Endothelial cell of umbilical vein (primary cell): ENCODE results near the gene LYPD1. TPM values are rescaled to one million over a fixed set of nuclear protein-coding genes. Genes with fewer than 3 reads are reported as not detected.

Experiments
- BruUV-seq: library from RNA; stranded (reverse); fragments of 400-500 nt; replicated peaks from 2 replicates; lab custom pipeline; 2021; lab: Mats Ljungman, UMichigan
- CTCF ChIA-PET: fragments of 300-600, 350-600 bp; sonication (Branson Sonifier 250); formaldehyde crosslinking; loops from one replicate; lab custom pipeline; 2021; ENCODE audit warnings: antibody characterized with exemption, inconsistent platforms; lab: Charles Lee
- POLR2A ChIA-PET: fragments of 300-600, 350-600 bp; sonication (Branson Sonifier 250); formaldehyde crosslinking; loops from one replicate; lab custom pipeline; 2021; ENCODE audit warnings: antibody characterized with exemption, inconsistent platforms; lab: Charles Lee
- DNase-seq: peaks from one replicate; pipeline ENCODE4 v3.0.0-alpha.2; 2011; ENCODE audit warnings: low read depth, low spot score
- FAIRE-seq: peaks from 2 replicates; lab custom pipeline; 2011; peaks lifted over from hg19 to GRCh38; lab: Jason Lieb, UNC
- H2AFZ ChIP-seq: 2 replicates; pipeline ENCODE4 v1.6.0; 2012; ENCODE audit warnings: low read depth, low read length, control low read depth, inconsistent platforms
- H3K27ac ChIP-seq: 2 replicates; pipeline ENCODE4 v1.5.1; 2011; ENCODE audit warnings: low read depth, mild to moderate bottlenecking, control low read depth, low read length, moderate library complexity; ENCODE audit not compliant: insufficient read depth
- H3K27me3 ChIP-seq, 2 experiments: 2 replicates each; pipeline versions ENCODE4 v1.6.0 to v1.6.1; 2011; ENCODE audit warnings: low read length in 2 of 2, mixed read lengths in 1 of 2; ENCODE audit not compliant: control insufficient read depth in 2 of 2, insufficient read depth in 2 of 2
- H3K36me3 ChIP-seq, 2 experiments: 2 replicates in 1 of 2; 3 replicates in 1 of 2; pipeline ENCODE4 v1.5.1; 2011; ENCODE audit warnings: low read length in 2 of 2, mild to moderate bottlenecking in 1 of 2, moderate library complexity in 1 of 2; ENCODE audit not compliant: control insufficient read depth in 2 of 2, insufficient read depth in 2 of 2; ENCODE audit errors: extremely low read depth in 1 of 2
- H3K4me1 ChIP-seq: 3 replicates; pipeline ENCODE4 v1.5.1; 2011; ENCODE audit warnings: mild to moderate bottlenecking, low read length; ENCODE audit not compliant: control insufficient read depth, insufficient read depth; ENCODE audit errors: extremely low read depth
- H3K4me2 ChIP-seq: 2 replicates; pipeline ENCODE4 v1.6.1; 2011; ENCODE audit warnings: low read length, control low read depth, mixed read lengths; ENCODE audit not compliant: insufficient read depth
- H3K4me3 ChIP-seq, 3 experiments: fragments of 200-600 bp in 1 of 3; sonication (generic), shearing (Covaris generic) in 1 of 3; replicated peaks in 1 of 3; 2 replicates each; pipeline ENCODE4 v1.5.1; 2011 to 2016; ENCODE audit warnings: control low read depth in 3 of 3, low read length in 3 of 3, mild to moderate bottlenecking in 2 of 3, inconsistent platforms in 1 of 3, low read depth in 1 of 3, moderate library complexity in 1 of 3; ENCODE audit not compliant: insufficient read depth in 1 of 3
- H3K79me2 ChIP-seq: 2 replicates; pipeline ENCODE4 v1.6.0; 2012; ENCODE audit warnings: low read length, inconsistent platforms; ENCODE audit not compliant: control insufficient read depth, insufficient read depth
- H3K9ac ChIP-seq: replicated peaks from 2 replicates; pipeline ENCODE3; 2011; ENCODE audit warnings: low read length, control low read depth; ENCODE audit not compliant: insufficient read depth; ENCODE audit errors: extremely low read depth
- H3K9me1 ChIP-seq: replicated peaks from 3 replicates; pipeline ENCODE4 v1.6.0; 2011; ENCODE audit warnings: mild to moderate bottlenecking, low read length; ENCODE audit not compliant: control insufficient read depth, insufficient read depth; ENCODE audit errors: extremely low read depth
- H3K9me3 ChIP-seq: replicated peaks from 2 replicates; pipeline ENCODE4 v1.5.1; 2012; ENCODE audit warnings: low read length, inconsistent platforms; ENCODE audit not compliant: control insufficient read depth, insufficient read depth
- H4K20me1 ChIP-seq: replicated peaks from 2 replicates; pipeline ENCODE3; 2011; ENCODE audit warnings: mild to moderate bottlenecking, low read length; ENCODE audit not compliant: control insufficient read depth, insufficient read depth; ENCODE audit errors: extremely low read depth
- EZH2 ChIP-seq: IDR thresholded peaks from 2 replicates; pipeline ENCODE4 v1.6.1; 2012; ENCODE audit warnings: borderline replicate concordance, low read depth, mild to moderate bottlenecking, moderate library complexity, low read length, inconsistent platforms; ENCODE audit not compliant: severe bottlenecking
- FOS ChIP-seq: IDR thresholded peaks from 2 replicates; pipeline ENCODE4 v1.6.1; 2011; ENCODE audit warnings: mild to moderate bottlenecking, low read length, moderate library complexity, borderline replicate concordance; ENCODE audit not compliant: insufficient read depth
- GATA2 ChIP-seq: IDR thresholded peaks from 2 replicates; pipeline ENCODE4 v1.7.0; 2011; ENCODE audit warnings: low read depth, mild to moderate bottlenecking, moderate library complexity, mixed read lengths, low read length; ENCODE audit not compliant: insufficient read length, insufficient read depth
- JUN ChIP-seq: IDR thresholded peaks from 2 replicates; pipeline ENCODE4 v1.6.1; 2011; ENCODE audit warnings: borderline replicate concordance, low read depth; ENCODE audit not compliant: insufficient read length, insufficient read depth
- MAX ChIP-seq: IDR thresholded peaks from 2 replicates; pipeline ENCODE4 v1.6.1; 2011; ENCODE audit not compliant: insufficient read depth, insufficient read length
- MYC ChIP-seq: IDR thresholded peaks from one replicate; pipeline ENCODE4 v1.6.1; 2011; ENCODE audit warnings: mild to moderate bottlenecking, low read depth, low read length
- POLR2A ChIP-seq: IDR thresholded peaks from 2 replicates; pipeline ENCODE4 v1.6.1; 2012; ENCODE audit warnings: low read depth, mild to moderate bottlenecking, control low read depth, low read length
- POLR2AphosphoS5 ChIP-seq: IDR thresholded peaks from 2 replicates; pipeline ENCODE4 v1.6.1; 2012; ENCODE audit warnings: low read depth, mild to moderate bottlenecking, control low read depth, low read length, moderate library complexity; ENCODE audit not compliant: insufficient read depth
- dilution Hi-C: fragments of 300-500 bp; cut with MboI; formaldehyde crosslinking; loops from one replicate; pipeline ENCODE4 v1.15.0; 2019; ENCODE audit warnings: low sequenced_read_pairs; ENCODE audit not compliant: extremely low pct_ligation_motif_present
- intact Hi-C: fragments of 100-400 bp; cut with micrococcal nuclease; formaldehyde crosslinking; loops from one replicate; pipeline ENCODE4 v1.10.0; 2022
- polyA plus RNA-seq, 4 experiments: library from polyadenylated mRNA; depleted of rRNA in 3 of 4; stranded (reverse) in 3 of 4; unstranded in 1 of 4; fragments of >200 nt; gene quantifications; 2 replicates each; pipeline versions ENCODE4 v1.2.1 to v1.2.3, GENCODE V29; 2011 to 2012; ENCODE audit warnings: missing spikeins in 1 of 4
- total RNA-seq: library from RNA; stranded (reverse); gene quantifications from 2 replicates; pipeline ENCODE4 v1.2.3, GENCODE V29; 2021
- TF ChIP-seq, protein P1 (sequence below), 2 donors: IDR thresholded peaks; 1 replicate in 1 of 2; 2 replicates in 1 of 2; pipeline ENCODE4 v1.5.1; 2011; ENCODE audit warnings: low read length in 2 of 2, mild to moderate bottlenecking in 2 of 2, moderate library complexity in 2 of 2, control low read depth in 1 of 2, inconsistent platforms in 1 of 2, low read depth in 1 of 2; ENCODE audit not compliant: insufficient read depth in 1 of 2; ENCODE audit errors: extremely low read depth in 1 of 2

Gene LYPD1
- total and polyA plus RNA-seq, 2 donors (not counting 3 experiments of a cell fraction or from before 2014, with no cell fraction given): 76.6 to 105 TPM

GRCh38 chr2:132703396-132703795 lies 33.4 kb upstream of the LYPD1 start:
- Histone ChIP-seq H3K9ac (no peak overlapping the region), H3K4me2 (no peak overlapping the region), H4K20me1 (no peaks in the 10 kb centered on the region), H3K9me3 (no peaks in the 10 kb centered on the region), H3K9me1 (no peaks in the 10 kb centered on the region), H3K36me3 (no peaks in the 10 kb centered on the region), H3K4me1 (no peaks in the 10 kb centered on the region), H3K27me3 (no peaks in the 10 kb centered on the region), H3K27ac (no peak overlapping the region), H2AFZ (no peak overlapping the region), H3K79me2 (no peaks in the 10 kb centered on the region), H3K4me3 (no peak overlapping the region)
- POLR2A ChIA-PET: no interaction called here
- DNase-seq: no peak
- CTCF ChIA-PET: no interaction called here
- TF ChIP-seq JUN (no peak), GATA2 (no peak), POLR2AphosphoS5 (no peak), POLR2A (no peak), FOS (no peak), EZH2 (no peak), MYC (no peak), MAX (no peak)
- TF ChIP-seq, protein P1, sequence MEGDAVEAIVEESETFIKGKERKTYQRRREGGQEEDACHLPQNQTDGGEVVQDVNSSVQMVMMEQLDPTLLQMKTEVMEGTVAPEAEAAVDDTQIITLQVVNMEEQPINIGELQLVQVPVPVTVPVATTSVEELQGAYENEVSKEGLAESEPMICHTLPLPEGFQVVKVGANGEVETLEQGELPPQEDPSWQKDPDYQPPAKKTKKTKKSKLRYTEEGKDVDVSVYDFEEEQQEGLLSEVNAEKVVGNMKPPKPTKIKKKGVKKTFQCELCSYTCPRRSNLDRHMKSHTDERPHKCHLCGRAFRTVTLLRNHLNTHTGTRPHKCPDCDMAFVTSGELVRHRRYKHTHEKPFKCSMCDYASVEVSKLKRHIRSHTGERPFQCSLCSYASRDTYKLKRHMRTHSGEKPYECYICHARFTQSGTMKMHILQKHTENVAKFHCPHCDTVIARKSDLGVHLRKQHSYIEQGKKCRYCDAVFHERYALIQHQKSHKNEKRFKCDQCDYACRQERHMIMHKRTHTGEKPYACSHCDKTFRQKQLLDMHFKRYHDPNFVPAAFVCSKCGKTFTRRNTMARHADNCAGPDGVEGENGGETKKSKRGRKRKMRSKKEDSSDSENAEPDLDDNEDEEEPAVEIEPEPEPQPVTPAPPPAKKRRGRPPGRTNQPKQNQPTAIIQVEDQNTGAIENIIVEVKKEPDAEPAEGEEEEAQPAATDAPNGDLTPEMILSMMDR (IDR thresholded peaks at IDR 0.05; ENCODE audit: extremely low read depth in 1 of 2, insufficient read depth in 1 of 2, low read depth in 1 of 2, low read length in 2 of 2): no peak
- intact Hi-C loops (no loop called here), dilution Hi-C loops (no loop called here)
- no peak for FAIRE-seq
- no TSS peak for BruUV-seq
